GM19099 (cell line): ENCODE results near the gene MYL4.
A peak's percentile ranks its signal among the peaks of the same experiment; 100 is the strongest.

Experiments used
- POLR2A ChIP-seq: IDR thresholded peaks from 3 replicates; pipeline ENCODE4 v1.6.1; 2011; ENCODE audit warnings: low read depth; ENCODE audit not compliant: insufficient read length; ENCODE audit errors: extremely low read depth

MYL4 gene

GRCh38 chr17:47192554-47192953, 16.6 kb upstream of the MYL4 start:
- TF ChIP-seq POLR2A, result no peak

- no peak for TF ChIP-seq POLR2A
Observed at GRCh38 chr17:47193931-47194511, 15.1 kb upstream of the MYL4 start.

- TF ChIP-seq POLR2A, result no peak
Observed at GRCh38 chr17:47197821-47198220, 11.3 kb upstream of the MYL4 start.

GRCh38 chr17:47199627-47200324, 9.4 kb upstream of the MYL4 start:
- no peak for TF ChIP-seq POLR2A

GRCh38 chr17:47200325-47200664, 8.9 kb upstream of the MYL4 start:
- no peak for TF ChIP-seq POLR2A

GRCh38 chr17:47201166-47201565, 8.0 kb upstream of the MYL4 start:
- no peak for TF ChIP-seq POLR2A

GRCh38 chr17:47203984-47204721, 5.0 kb upstream of the MYL4 start:
- TF ChIP-seq POLR2A, result no peak

GRCh38 chr17:47204722-47205418, 4.3 kb upstream of the MYL4 start:
- TF ChIP-seq POLR2A, result peak; percentile 62

- TF ChIP-seq POLR2A, result no peak
Observed at GRCh38 chr17:47205419-47205963, 3.7 kb upstream of the MYL4 start.

GRCh38 chr17:47207143-47208067, 1.7 kb upstream of the MYL4 start:
- TF ChIP-seq POLR2A, result no peak

GRCh38 chr17:47209499-47209898, 351 bp downstream of the MYL4 start:
- no peak for TF ChIP-seq POLR2A

GRCh38 chr17:47210105-47210504, 957 bp downstream of the MYL4 start:
- TF ChIP-seq POLR2A, result no peak

- TF ChIP-seq POLR2A, result no peak
Observed at GRCh38 chr17:47210779-47211178, 1.6 kb downstream of the MYL4 start.

- no peak for TF ChIP-seq POLR2A
Observed at GRCh38 chr17:47212458-47212857, 3.3 kb downstream of the MYL4 start.

- TF ChIP-seq POLR2A, result no peak
Observed at GRCh38 chr17:47213540-47213939, 4.4 kb downstream of the MYL4 start.

GRCh38 chr17:47214931-47215330, 5.8 kb downstream of the MYL4 start:
- TF ChIP-seq POLR2A, result no peak
